GM21619 (cell line): ENCODE measurements around the gene PLXDC1.
A peak's percentile ranks its signal among the peaks of the same experiment; 100 is the strongest.

Experiments
- ATAC-seq: cut with Tn5 transposase; IDR thresholded peaks from one replicate; pipeline ENCODE4 v1.9.1; 2021; ENCODE audit not compliant: unreplicated experiment

PLXDC1 gene

DNA sequence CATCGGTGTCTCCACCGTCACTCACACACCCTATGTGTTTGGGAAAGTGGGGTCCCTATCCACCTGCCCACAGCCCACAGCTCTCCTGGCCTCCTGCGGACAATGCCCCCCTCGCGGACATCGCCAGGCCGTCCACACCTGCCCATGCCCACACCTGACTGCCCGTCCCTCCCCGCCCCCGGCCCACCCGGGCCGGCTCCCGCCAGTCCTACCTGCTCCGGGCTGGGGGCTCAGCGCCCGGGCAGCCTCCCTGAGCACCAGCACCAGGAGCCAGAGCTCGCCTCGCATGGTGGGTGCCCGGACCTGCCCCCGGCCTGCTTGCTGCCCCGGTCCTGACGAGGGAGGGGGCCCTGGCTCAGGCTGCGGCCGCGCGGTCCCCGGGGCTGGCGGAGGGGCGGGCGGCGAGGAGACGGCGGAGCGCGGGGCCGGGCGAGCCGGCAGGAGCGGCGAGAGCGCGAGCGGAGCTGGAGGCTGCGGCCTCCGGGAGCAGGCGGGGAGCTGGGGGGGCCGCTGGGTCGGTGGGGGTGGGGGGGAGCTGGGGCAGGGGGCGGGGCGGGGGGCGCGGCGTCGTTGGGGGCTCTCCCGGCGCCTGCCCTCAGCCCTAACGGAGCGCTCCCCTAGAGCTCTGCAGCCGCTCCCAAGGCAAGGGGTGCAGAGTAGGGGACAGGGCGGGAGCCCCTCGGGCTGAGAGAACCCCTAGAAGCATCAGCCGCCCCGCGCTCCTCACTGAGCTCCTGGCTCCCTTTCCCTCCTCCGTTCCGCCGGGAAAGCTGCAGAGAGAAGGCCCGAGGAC is at the start of gene PLXDC1:
TSS of gene PLXDC1 (minus strand) at position 488 of the 793 bp plus-strand sequence. CDS start at position 288, 200 bp downstream.
- ATAC-seq, result no peak

DNA sequence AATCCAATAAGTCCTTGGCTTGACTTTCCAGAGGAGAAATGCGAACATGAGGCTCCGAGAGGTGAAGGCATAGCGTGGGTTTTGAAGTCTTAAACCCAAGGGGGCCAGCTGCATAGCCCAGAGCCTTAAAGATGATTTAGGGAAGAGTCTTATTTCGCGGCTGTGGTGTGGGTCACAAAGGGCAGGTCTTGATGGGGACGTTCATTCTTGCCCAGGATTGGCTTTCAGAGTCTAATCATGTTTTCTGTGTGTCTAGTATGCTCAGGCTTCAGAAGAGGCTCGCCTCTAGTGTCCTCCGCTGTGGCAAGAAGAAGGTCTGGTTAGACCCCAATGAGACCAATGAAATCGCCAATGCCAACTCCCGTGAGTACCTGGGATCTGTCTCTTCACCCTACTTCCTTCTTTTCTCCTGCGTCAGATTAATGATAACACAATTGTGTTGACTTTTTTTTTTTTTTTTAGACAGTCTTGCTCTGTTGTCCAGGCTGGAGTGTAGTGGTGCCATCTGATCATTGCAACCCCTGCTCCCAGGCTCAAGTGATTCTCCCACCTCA is 49.6 kb upstream of the PLXDC1 start:
- no peak for ATAC-seq

GRCh38 chr17:39200070-39200879 is 48.8 kb upstream of the PLXDC1 start, which contains the start of gene RPL19:
Gene RPL19, plus strand, starts transcription at chr17:39200283. Its CDS starts 62 bp downstream, at chr17:39200345.
- ATAC-seq, result peak; percentile 52

DNA sequence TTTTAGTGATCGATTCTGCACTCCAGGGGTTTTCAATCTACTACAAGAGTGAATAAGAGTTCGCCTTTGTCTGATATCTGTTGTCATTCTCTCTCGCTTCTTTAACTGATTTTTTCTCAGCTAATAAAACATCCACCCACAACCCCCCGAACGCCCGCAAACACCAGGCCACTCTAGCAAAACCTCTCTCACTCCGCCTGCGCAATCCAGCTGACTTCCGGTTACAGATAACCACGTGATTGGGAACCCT is 48.3 kb upstream of the PLXDC1 start:
- ATAC-seq, result peak; percentile 47

DNA sequence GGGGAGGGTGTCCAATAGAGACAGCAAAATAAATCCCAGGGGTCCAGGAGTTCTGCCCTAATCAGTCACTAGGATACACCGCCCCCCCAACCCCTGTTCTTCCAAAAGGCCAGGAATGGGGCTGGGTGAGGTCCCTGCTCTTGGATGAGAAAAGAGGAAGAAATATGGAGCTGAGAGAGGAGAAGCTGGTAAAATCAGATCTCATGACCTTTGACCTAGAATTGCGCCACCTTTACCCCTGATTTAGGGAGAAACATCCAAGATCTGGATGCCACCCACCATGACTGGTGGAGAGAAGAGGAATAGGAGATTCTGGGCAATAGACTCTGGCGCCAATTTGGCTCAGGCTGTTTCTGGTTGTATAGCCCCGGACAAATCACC is 46.7 kb upstream of the PLXDC1 start:
- ATAC-seq, result no peak

DNA sequence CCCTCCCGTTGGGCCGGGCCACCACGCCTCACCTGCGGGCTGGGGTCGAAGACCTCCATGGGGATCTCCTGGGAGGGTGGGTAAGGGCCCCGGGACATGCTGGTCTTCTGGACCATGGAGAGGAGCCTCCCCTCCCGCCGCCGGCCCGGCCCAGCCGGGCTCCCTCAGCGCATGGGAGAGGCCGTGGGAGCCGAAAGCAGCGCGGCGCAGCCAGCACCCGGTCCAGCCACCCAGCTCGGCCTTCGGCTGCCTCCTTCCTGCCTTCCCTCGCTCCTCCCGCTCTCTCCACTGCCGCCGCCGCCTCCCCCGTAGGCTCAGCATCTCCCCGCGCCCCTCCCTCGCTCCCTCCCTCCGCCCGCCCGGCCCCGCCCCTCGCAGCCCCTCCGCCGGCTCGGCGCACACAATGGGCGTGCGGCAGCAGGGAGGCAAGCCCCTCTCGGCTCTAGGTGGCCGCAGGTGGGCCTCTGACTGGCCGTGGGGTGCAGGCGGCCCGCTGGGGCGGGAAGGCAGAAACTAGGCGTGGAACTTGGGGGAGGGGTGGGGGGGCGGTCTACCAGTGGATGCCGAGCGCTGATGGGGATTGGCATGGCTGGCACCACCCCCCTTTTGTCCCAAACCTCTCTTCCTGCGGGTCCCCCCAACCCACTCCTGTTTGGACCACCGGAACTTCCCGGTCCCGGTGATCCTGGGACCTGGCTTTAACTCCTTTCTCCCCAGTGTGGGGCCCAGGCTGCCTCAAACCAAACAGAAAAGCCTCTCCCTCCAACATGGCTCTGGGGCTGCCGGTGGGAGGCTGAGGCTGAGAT is 46.1 kb upstream of the PLXDC1 start, which contains the start of gene CACNB1:
TSS of gene CACNB1 (minus strand) at position 290 of the 806 bp plus-strand sequence. CDS start at position 116, 174 bp downstream.
- ATAC-seq, result peak; percentile 31

GRCh38 chr17:39196808-39197291 is 45.4 kb upstream of the PLXDC1 start:
- ATAC-seq, result no peak

DNA sequence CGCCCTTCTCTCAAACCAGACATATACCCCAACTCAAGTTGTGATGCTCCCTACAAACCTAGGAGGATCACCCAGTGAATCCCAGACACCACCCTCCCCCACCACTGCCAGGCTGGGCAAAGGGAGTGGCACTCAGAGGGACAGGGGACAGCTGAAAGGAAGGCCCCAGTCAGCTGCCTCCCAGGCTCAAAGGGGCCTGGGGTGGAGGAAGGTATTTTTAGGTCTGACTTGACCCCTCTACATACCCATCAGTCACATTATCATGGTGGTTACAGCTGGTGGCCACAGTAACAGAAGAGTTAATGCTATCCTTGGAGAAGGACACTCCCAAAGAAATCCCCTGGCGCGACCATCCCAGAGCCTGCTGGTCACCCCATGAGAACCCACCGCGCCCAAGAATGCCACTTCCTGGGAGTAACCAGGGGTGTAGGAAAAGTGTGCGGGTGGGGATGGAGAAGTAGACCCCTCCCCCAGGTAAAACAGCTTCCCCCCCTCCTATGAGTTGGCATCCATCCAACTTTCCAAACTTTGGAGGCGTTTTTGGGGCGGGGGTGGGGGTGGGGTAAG is 44.9 kb upstream of the PLXDC1 start:
- ATAC-seq, result no peak

DNA sequence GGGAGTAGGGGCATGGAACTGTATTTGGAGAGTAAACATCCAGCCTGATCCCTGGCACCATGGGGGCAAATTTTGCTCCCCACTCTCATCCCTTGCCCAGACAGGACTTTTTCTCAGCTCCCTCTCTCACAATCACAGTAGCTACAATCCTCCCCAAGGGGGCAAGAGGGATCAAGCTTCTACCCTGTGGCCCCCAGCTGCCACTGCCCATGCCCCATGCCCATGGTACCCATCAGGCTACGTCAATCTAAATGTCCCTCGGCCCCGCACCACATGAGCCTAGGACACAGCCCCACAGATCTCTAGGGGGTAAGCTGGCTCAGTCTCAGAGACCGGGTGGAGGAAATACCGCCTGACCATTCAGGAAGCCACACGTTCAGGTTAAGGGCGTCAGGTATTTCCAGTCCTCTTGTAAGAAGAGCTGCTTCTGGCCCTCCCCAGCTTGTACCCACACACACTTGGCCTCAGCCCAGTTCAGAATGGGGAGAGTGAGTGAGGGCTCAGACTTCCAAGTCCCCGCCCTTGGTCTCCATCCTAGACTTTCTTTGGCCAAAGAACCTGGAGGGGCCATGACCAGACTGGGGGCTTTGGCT is 44.2 kb upstream of the PLXDC1 start:
- ATAC-seq, result no peak

GRCh38 chr17:39194985-39195524 is 43.6 kb upstream of the PLXDC1 start:
- no peak for ATAC-seq

- ATAC-seq, result no peak
Measured at GRCh38 chr17:39194089-39194984, 42.9 kb upstream of the PLXDC1 start.

- ATAC-seq, result no peak
Measured at GRCh38 chr17:39193346-39193745, 41.9 kb upstream of the PLXDC1 start.

DNA sequence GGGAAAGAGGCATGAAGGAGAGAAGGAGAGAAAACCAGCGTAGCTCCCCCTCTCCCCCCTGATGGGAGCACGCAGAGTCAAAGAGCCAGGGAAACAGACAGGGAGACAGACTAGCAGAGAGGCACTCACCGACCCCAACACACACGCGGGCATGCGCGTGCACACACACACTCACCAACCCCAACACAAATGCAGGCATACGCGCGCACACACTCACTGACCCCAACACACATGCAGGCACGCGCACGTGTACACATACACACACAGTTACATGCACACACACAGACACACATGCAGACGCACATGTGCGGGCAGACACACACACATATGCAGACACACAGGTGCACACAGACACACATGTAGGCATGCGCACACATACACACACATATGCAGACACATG is 41.5 kb upstream of the PLXDC1 start:
- no peak for ATAC-seq

DNA sequence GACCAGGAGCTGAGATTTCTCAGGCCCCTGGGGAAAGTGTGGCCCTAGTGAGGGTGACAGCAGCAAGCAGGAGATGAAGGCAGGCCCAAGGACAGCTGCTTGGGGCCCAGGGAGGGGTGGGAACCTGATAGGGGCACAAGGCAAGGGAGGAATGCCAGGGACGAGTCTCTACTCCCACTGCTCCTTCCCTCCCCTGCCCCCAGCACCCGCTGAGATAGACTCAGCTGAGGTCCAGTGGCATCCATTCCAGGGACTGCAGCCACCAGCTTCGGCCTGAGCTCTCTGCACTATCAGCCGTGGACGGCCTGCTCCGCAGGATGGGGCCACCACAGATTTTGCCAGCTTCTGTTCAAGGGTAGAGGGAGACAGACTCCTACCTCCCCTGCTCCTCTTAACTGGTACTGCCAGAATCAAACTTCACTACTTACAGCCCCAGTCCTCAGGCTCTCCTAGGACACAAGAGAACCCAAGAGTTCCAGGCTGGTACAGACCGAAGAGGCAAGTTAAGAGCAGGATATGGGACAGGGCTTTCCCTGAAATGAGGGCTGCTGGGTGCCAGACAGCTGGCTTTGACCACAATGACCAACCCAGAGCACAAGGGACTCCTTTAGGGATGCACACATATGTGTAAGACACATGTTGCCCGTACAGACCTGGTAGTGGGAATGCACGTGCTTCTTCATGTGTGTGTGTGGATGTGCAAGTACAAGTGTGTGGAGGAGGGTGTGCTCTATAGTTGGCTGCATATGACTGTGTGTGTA is 40.5 kb upstream of the PLXDC1 start:
- ATAC-seq, result no peak

GRCh38 chr17:39187152-39187830 is 35.9 kb upstream of the PLXDC1 start:
- ATAC-seq, result no peak

- ATAC-seq, result no peak
Measured at GRCh38 chr17:39186481-39187002, 35.1 kb upstream of the PLXDC1 start.

- no peak for ATAC-seq
Measured at GRCh38 chr17:39183720-39184119, 32.3 kb upstream of the PLXDC1 start.
